A673 (cell line): ENCODE measurements around the gene PTX4. TPM values are rescaled to one million over a fixed set of nuclear protein-coding genes. Genes with fewer than 3 reads are reported as not detected.
"Not testable (repeated sequence)": the region's sequence is repeated elsewhere in the genome, so short reads cannot be mapped to it uniquely, and the experiment has no call there.

ENCODE experiments used
- BruUV-seq: library from RNA; stranded (reverse); fragments of 400-500 nt; replicated peaks from 2 replicates; lab custom pipeline; 2021; lab: Mats Ljungman, UMichigan
- CTCF ChIA-PET: fragments of 300-600 bp; sonication (Branson Sonifier 250); formaldehyde crosslinking; loops from one replicate; lab custom pipeline; 2022; ENCODE audit warnings: antibody characterized with exemption; lab: Charles Lee
- POLR2A ChIA-PET: fragments of 300-600 bp; sonication (Branson Sonifier 250); formaldehyde crosslinking; loops from one replicate; lab custom pipeline; 2022; ENCODE audit warnings: antibody characterized with exemption; ENCODE audit not compliant: low non-redundant PET; lab: Charles Lee
- DNase-seq: peaks from one replicate; pipeline ENCODE4 v3.0.0-alpha.2; 2015; ENCODE audit warnings: low spot score
- H3K27ac ChIP-seq: fragments of 200-600 bp; sonication (generic); 2 replicates; pipeline ENCODE4 v1.5.1; 2016; ENCODE audit warnings: mixed run types, low read depth, mild to moderate bottlenecking, mixed read lengths, antibody characterized with exemption, low read length; ENCODE audit not compliant: poor library complexity, severe bottlenecking
- H3K27me3 ChIP-seq: fragments of 200-600 bp; sonication (generic); replicated peaks from 2 replicates; pipeline ENCODE4 v1.6.1; 2017; ENCODE audit warnings: mixed run types, low read depth, mild to moderate bottlenecking, mixed read lengths, antibody characterized with exemption, low read length; ENCODE audit not compliant: insufficient read depth, poor library complexity
- H3K36me3 ChIP-seq: fragments of 200-600 bp; sonication (generic); 2 replicates; pipeline ENCODE4 v1.6.1; 2016; ENCODE audit warnings: mixed run types, mild to moderate bottlenecking, mixed read lengths, antibody characterized with exemption, low read length; ENCODE audit not compliant: insufficient read depth, poor library complexity, severe bottlenecking
- H3K4me1 ChIP-seq: fragments of 200-600 bp; sonication (generic); 2 replicates; pipeline ENCODE4 v1.6.1; 2017; ENCODE audit warnings: mixed run types, mild to moderate bottlenecking, mixed read lengths, antibody characterized with exemption, low read length; ENCODE audit not compliant: insufficient read depth, poor library complexity, severe bottlenecking
- H3K4me3 ChIP-seq: fragments of 200-600 bp; sonication (generic); 2 replicates; pipeline ENCODE4 v1.5.1; 2016; ENCODE audit warnings: low read depth, mixed run types, mild to moderate bottlenecking, mixed read lengths, low read length; ENCODE audit not compliant: poor library complexity, severe bottlenecking
- H3K9me3 ChIP-seq: fragments of 200-600 bp; sonication (generic); 2 replicates; pipeline ENCODE4 v1.6.1; 2016; ENCODE audit warnings: mixed run types, low read depth, mild to moderate bottlenecking, mixed read lengths, antibody characterized with exemption, low read length; ENCODE audit not compliant: poor library complexity, severe bottlenecking
- EZH2 ChIP-seq: fragments of 200-600 bp; sonication (generic); IDR thresholded peaks from 2 replicates; pipeline ENCODE4 v1.6.1; 2017; ENCODE audit warnings: borderline replicate concordance, low read depth, mild to moderate bottlenecking, mixed read lengths, antibody characterized with exemption, low read length; ENCODE audit not compliant: poor library complexity, severe bottlenecking
- intact Hi-C: fragments of 100-400 bp; cut with micrococcal nuclease; formaldehyde crosslinking; loops from one replicate; pipeline ENCODE4 v1.10.0; 2022; ENCODE audit not compliant: unreplicated experiment
- total RNA-seq: library from RNA; stranded (reverse); gene quantifications from 2 replicates; pipeline ENCODE4 v1.2.3, GENCODE V29; 2021
- TF ChIP-seq, protein P1 (sequence below): fragments of 300-800, 200-600 bp; sonication (generic); conservative IDR thresholded peaks from 2 replicates; pipeline ENCODE4 v1.5.1; 2017; ENCODE audit warnings: low read depth, mild to moderate bottlenecking, antibody characterized with exemption, low read length, moderate library complexity, mixed read lengths

The PTX4 gene
- total RNA-seq, 1 experiment from 2014 or later, result not detected

DNA sequence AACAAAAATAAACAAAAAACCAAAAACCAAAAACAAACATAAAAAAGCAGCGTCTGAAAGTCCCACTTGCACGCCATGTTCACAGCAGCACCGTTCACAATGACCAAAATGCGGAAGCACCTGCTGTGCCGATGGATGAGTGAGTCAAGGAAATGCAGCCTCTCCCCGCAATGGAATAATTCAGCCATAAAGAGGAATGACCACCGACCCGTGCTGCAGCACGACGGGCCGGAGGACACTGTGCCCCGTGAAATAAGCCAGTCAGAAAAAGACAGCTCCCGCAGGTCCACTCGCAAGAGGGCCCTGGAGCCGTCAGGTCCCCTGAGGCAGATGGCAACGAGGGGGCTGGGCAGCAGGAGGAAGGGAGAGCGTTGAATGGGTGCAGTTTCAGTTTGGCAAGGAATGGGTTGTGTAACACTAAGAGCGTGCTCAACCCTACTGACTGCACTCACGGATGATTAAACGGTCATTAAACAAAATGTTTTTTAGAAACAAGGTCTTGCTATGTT, 19.0 kb downstream of the PTX4 start:
- ChIA-PET POLR2A (no interaction called here), CTCF (no interaction called here)
- no peak overlapping the region for H3K4me3 ChIP-seq
- intact Hi-C loops, result no loop called here
- no peak for DNase-seq
- H3K27me3 ChIP-seq, result no peaks in the 10 kb centered on the region
- H3K4me1 ChIP-seq, result peaks cover 5% of the 10 kb centered on the region
- BruUV-seq, result no TSS peak
- no peaks in the 10 kb centered on the region for H3K36me3 ChIP-seq
- H3K27ac ChIP-seq, result no peak overlapping the region
- no peak for TF ChIP-seq EZH2
- TF ChIP-seq, protein P1, sequence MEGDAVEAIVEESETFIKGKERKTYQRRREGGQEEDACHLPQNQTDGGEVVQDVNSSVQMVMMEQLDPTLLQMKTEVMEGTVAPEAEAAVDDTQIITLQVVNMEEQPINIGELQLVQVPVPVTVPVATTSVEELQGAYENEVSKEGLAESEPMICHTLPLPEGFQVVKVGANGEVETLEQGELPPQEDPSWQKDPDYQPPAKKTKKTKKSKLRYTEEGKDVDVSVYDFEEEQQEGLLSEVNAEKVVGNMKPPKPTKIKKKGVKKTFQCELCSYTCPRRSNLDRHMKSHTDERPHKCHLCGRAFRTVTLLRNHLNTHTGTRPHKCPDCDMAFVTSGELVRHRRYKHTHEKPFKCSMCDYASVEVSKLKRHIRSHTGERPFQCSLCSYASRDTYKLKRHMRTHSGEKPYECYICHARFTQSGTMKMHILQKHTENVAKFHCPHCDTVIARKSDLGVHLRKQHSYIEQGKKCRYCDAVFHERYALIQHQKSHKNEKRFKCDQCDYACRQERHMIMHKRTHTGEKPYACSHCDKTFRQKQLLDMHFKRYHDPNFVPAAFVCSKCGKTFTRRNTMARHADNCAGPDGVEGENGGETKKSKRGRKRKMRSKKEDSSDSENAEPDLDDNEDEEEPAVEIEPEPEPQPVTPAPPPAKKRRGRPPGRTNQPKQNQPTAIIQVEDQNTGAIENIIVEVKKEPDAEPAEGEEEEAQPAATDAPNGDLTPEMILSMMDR, result no peak
- no peaks in the 10 kb centered on the region for H3K9me3 ChIP-seq

- H3K4me1 ChIP-seq, H3K36me3 ChIP-seq, DNase-seq, H3K27ac ChIP-seq, H3K27me3 ChIP-seq, POLR2A ChIA-PET, intact Hi-C loops, H3K9me3 ChIP-seq, H3K4me3 ChIP-seq, CTCF ChIA-PET, BruUV-seq: not testable (repeated sequence)
Measured at GRCh38 chr16:1469141-1469540, 19.6 kb downstream of the PTX4 start.

- no TSS peak for BruUV-seq
- H3K4me3 ChIP-seq, result no peak overlapping the region
- intact Hi-C loops, result no loop called here
- CTCF ChIA-PET, result no interaction called here
- no peaks in the 10 kb centered on the region for H3K36me3 ChIP-seq
- DNase-seq, result no peak
- H3K27me3 ChIP-seq, result no peaks in the 10 kb centered on the region
- H3K27ac ChIP-seq, result no peak overlapping the region
- no peaks in the 10 kb centered on the region for H3K4me1 ChIP-seq
- TF ChIP-seq, protein P1, result no peak
- TF ChIP-seq EZH2, result no peak
- no peaks in the 10 kb centered on the region for H3K9me3 ChIP-seq
- POLR2A ChIA-PET, result no interaction called here
Measured at GRCh38 chr16:1468426-1468810, 20.3 kb downstream of the PTX4 start.

DNA sequence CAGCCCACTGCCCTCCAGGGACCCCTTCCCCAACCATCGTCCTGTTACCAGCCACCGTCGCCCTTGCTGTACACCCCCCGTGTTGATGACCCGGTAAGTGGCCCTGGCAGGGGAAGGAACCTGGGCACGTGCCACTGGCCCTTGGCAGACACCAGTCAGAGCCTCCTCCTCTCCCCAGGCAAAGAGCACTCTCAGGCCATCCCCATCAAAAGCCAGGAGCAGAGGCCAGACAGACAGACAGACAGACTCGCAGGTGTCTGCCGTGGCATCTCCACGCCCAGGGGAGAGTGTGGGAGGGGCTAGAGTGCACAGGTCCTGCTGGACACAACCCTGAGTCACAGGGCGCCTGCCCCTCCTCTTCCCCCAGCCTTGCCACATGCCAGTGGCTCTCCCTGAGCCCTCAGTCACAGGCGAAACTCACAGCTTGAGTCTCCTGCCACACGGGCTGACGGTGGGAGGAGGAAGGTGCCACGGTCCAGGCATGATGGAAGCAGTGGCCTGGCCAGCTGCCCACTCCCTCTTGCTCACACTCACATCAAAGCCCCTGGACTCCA, 21.7 kb downstream of the PTX4 start:
- intact Hi-C loops, result no loop called here
- TF ChIP-seq, protein P1, result no peak
- no peak for TF ChIP-seq EZH2
- Histone ChIP-seq H3K27ac (no peak overlapping the region), H3K4me1 (no peaks in the 10 kb centered on the region), H3K4me3 (no peak overlapping the region), H3K27me3 (no peaks in the 10 kb centered on the region), H3K36me3 (no peaks in the 10 kb centered on the region), H3K9me3 (no peaks in the 10 kb centered on the region)
- DNase-seq, result no peak
- ChIA-PET POLR2A (no interaction called here), CTCF (no interaction called here)
- BruUV-seq, result no TSS peak
